Germinal center (tissue), 1 donor: Measurements from ENCODE around the gene SHOC2.

Experiments used
- DNase-seq: peaks from one replicate; pipeline ENCODE4 v3.0.0; 2012; ENCODE audit warnings: mixed read lengths, low spot score

SHOC2 gene

DNA sequence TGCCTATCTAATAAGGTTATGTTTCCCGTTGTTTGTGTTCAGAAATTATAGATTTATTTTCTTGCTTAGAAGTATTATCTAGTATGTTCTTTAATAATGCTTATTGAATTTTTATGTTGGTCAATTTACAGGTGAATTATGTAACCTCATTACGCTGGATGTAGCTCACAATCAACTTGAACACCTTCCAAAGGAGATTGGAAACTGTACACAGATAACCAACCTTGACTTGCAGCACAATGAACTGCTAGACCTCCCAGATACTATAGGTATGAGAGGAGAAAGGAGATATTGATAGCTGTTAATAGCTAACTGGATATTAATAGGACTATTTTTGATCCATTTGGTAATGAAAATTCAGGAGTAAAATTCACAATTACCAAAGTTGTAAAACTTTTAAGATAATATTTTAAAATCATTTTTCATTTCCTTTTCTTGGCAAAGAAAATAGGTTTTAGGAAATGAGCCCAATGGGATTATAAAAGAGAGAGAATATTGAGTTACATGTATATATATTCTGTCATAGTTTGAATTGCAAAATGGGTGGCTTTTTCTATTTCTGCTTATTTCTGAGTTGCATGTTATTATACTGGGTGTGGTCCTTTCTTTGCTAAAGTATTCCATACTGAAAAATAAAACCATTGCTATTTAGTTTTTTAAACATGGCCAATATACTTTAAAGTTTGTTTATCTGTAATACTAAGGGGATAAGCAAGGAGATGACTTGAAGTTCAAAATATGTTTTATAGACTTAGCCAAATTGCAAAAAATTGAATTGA is 66.3 kb downstream of the SHOC2 start:
- no peak for DNase-seq

DNA sequence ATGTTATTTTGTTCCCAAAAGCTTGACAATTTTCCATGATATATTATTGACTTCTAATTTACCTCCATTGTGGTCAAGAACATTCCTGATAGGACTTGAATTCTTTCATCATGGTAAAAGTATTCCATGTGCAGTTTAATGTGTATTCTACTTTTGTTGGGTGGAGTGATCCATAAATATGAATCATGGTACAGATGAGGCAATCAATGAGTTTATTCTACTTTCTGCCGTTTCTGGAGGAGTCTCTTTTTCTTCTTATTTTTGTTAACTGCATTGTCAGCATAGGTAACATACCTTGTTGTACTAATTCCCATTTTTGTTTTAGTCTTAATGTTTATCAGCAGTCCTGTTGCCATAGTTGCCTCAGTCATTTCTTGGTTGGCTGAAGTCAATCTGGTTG is 69.6 kb downstream of the SHOC2 start:
- no peak for DNase-seq

DNA sequence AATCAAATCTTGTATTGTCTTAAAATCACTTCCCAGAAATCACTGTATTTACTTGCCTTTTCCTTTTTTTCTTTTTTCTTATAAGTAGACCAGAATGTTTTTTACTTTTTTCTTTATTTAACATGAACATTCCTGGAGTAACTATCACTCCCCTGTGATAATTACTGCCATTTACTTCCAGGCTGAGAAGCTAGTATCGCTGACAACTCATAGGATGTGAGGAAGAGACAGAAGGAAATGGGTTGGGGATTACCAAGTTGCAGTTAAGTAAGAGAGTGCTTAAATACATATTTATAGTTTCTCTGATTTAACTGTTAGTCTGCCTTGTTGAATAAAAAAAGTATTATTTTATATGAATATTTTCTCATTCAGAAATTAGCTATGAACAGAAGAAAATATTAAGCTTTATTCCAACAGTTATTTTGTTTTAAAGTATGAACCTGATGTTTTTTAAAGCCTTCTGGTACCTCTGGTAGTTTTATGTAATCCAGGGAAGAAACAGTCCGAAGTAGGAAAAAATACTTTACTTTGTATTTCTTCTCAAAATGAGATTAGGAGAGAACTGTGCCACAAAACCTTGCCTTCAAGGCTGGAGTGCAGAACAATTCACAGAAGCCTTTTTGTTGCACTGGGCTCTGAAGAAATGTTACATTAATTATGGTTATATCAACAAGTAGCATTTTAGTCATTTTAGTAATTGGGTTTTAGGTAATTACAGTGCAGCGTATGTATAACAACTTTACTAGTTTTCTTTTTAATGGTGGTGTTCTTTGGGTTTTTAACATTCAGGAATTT is 72.8 kb downstream of the SHOC2 start:
- DNase-seq, result no peak

DNA sequence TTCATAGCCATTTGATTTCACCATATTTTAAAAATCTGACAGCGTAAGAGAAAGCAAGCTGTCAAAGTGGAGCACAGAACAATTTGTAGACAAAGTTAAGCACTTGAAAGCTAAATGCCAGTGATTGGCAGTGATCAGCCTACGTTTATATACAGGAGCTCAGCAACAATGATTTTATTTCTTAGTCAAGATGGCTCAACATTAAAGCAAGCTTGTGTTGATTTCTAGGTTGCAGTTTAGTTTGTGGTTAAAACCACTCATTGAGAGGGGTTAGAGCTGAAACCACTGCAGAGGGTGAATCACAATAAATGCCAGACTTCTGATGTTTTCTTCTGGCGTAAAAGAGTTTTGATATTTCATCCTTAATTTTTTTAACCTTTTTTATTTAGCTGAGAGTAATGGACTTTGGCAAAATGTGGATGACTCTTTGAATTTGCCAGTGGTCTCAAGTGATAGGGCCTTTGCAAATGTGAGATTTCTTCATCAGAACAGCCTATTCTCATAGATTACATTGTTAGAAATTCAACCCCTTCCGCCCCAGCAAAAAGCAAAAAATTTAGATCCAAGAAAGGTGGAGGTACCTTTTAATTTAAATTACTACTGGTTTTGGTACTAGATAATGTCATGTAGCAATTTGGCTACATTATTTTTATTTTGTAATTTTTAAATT is 73.8 kb downstream of the SHOC2 start:
- no peak for DNase-seq

DNA sequence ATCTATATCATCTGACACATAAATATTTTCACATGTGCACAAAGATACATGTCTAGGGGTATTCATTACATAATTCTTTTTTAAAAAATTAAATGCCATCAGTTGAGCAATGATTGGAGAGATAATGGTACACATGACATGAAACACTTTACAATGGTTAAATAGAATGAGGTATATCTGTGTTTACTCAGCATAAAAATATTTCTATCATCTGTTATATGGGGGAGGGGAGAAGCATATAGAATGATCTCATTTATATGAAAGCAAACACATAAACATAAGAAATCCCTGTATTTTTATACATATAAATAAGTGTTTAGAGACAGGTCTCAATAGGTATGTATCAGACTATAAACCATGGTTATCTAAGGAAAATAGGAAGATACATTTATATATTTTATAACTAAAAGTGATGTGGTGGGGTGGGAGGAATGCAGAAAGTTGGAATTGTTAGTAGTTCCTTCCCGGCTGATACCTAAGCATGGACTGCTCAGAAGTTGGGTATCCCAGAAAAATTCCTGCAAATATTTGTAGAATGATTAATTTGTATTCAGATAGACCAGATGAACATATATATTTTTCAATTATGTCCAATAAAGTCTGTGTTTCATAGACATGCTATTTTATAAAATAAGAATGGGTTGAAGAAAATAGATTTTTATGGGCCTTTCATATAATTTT is 75.1 kb downstream of the SHOC2 start:
- DNase-seq, result no peak

DNA sequence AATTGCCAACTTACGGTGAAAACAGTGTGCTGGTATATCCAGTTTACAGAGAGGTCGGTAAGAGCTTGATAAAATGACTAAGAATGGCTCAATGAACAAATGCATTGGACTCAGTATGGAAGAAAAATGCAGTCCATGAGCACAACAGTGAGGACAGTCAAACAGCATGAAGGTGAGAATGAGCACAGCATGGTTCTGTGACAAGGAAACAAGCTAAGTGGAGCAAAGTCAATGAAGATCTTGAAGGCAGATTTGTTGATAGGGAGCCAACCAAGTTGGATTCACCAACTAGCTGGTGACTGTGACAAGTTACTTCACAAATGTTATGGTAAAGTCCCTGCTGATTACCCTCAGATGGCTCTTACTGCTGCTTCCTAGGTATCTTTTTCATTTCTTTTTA is 75.9 kb downstream of the SHOC2 start:
- no peak for DNase-seq

DNA sequence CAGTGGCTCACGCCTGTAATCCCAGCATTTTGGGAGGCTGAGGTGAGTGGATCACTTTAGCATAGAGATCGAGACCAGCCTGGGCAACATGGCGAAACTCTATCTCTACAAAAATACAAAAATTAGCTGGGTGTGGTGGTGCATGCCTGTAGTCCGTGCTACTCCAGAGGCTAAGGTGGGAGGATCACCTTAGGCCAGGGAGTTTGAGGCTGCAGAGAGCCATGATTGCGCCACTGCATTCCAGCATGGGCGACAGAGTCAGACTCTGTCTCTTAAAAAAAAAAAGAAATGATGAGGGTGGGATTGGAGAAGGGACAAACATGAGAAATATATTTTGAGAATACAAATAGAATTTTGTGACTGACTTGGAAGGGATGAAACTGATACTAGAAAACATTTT is 76.9 kb downstream of the SHOC2 start:
- no peak for DNase-seq

DNA sequence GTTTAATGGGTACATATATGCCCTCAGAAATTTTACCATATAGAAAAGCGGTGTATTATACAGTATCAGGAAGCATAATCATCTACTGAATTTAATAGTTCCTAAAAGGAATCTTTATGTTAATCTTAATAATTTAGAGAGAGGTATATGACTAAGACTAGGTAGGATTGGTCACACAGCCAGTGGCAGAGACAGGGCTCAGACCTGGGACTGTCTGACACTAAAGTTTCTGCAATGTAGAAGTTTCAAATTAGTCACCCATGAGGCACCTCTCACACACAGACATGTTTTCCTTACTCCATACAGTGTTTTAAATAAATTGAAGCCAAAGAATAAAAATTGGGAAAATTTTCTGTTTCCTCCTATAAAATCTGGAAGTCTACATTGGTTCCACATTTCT is 84.6 kb downstream of the SHOC2 start:
- no peak for DNase-seq

DNA sequence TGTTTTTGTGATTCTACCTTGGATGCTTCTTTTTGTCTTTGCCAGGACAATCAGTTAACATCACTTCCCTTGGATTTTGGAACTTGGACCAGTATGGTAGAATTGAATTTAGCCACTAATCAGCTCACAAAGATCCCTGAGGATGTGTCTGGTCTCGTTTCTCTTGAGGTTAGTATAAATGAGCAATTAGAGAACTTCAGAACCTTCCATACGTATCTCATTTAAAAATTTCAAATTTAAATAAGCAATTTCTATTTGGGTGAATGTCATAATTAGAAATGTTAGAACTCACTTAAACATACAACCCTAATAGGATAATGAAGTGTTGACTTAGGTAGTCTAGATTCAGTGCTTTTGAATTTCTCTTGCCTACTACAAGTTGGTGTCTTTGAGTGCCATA is 88.1 kb downstream of the SHOC2 start:
- DNase-seq, result no peak

DNA sequence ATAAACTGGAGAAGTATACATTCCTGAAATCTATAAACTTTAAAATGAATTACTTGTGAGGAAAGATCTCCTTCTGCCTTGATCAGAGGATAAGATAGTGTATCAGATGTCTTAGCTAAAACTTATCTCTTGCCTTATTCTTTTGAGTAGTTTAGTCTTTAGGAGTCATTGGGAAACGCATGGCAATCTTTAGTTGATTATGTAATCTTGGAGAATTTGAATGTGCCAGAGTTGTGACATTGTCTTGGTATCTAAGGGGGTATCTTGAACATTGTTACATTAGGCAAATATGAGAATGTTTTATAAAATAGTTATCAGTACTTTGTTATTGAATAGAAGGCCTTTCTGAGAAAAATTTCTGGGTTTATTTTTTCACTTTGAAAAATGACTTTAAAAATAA is 95.8 kb downstream of the SHOC2 start:
- DNase-seq, result no peak

DNA sequence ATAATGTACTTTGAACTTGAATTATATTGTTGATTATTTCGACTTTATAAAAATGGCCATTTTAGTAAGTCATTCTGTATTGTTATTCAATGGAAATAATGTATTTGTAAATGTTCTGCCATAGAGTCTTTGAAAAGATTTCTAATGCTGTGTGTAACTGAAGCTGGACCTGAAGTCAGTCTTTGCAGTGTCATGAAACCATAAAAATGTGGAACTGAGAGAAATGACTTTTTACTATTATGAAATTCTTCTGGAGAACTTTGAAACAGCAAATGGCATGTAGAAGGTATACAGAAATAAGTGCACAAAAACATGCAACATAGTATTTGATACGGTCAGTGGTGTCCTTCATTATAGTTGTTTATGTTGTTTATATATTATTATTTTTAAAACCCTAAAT is 97.7 kb downstream of the SHOC2 start:
- DNase-seq, result no peak

DNA sequence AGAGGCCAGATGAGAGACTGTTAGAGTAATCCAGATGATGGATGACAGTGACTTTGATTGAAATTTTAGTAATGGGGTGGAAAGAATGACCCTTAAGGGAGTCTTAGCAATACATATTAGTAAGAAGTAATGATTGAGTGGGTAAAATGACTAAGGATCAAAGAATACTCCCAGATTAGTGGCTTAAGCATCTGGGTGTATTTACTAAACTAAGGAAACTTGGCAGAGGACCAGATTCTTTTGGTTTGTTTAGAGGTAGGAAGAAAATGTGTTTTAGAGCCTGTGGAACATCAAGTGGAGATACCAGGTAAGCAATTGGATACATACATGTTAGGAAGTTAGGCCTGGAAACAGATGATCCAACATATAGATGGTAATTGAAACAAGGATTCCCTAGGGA is 98.6 kb downstream of the SHOC2 start:
- no peak for DNase-seq

DNA sequence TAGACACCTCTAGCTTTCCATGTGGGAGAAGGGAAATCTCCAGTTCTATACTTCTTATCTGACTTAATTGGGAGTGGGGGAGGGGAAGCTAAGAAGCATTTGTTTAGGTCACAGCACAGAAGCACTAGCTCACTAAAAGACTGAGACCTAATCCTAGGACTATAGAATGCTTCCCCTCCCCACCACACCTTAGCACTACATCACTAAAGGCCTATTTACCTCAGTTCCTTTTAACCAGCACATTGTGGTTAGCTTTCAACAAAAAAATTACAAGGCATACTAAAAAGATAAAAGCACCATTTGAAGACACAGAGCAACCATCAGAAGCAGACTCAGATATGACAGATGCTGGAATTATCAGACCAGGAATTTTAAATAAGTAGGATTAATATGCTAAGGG is 103.7 kb downstream of the SHOC2 start:
- no peak for DNase-seq

DNA sequence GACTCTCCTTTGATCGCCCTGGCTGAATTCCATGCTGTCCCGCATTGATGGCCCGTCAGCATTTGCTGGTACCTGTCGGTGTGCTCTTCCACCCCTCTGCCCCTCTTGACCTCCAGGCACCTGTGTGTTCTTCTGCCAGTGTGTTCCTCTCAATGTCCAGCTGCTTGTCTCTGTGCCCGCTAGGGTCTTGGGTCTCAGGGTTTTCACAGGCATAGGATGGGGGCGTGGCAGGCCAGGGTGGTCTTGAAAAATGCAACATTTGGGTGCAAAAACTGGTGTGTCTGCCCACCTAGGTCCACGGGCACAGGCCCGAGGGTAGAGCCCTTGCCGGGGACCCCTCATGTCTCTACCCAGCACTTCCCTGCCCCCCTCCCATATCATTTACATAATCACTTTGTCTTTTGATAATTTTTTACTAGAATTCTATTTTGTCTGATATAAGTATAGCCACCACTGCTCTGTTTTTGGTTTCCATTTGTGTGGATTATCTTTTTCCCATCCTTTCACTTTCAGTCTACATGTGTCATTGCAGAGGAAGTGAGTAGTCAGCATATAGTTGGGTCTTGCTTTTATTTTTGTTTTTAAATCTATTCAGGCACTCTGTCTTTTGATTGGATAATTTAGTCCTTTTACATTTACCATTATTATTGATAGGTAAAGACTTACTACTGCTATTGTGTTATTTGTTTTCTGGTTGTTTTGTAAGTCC is 110.8 kb downstream of the SHOC2 start:
- DNase-seq, result no peak

DNA sequence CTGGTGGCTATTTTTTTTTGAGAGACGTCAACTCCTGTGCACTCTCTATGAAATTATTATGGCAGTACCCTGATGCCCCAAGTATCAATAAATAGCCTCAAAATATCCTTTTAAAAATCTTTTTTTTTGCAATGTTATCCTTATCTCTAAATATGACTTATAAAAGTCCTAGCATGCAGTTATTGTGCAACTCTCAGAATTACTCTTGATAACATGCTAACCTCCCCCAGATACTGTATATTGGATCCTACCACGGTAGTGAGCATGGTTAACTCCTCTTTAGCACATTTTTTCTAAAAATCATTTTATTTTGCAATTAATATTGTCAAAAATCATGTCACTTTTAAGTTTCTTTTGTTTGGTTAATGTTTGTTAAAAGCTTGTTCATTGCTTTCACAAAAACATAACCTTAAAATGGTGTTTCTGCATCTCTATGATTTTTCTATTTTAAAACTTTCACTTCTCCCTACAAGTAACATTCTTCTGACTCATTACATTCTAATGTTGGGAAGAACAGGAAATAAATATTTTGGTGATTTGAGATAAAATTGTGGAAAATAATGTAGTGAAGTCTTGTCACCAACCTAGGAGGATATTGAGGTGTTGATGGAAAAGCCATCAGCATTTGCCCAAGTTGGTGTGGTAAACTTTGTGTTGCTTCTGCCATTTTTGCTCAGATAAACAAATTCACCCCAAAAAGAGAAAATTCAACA is 115.3 kb downstream of the SHOC2 start:
- no peak for DNase-seq

DNA sequence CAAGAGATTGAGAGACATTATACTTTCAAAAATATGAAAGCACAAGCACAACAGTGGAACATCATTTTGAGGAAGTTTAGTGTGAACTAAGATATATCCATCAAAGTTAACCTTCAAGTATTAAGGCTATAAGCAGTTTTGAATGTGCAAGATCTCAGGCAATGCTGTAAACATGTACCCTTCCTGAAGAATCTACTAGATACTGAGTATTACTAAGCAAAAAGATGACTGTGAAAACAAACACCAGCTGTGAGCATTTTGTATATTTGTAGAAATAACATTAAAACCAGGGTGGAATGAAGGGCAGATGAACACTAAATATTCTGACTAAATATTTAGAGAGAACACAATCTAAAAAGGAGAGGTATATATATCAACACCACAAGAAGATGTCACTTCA is 116.1 kb downstream of the SHOC2 start:
- DNase-seq, result no peak

DNA sequence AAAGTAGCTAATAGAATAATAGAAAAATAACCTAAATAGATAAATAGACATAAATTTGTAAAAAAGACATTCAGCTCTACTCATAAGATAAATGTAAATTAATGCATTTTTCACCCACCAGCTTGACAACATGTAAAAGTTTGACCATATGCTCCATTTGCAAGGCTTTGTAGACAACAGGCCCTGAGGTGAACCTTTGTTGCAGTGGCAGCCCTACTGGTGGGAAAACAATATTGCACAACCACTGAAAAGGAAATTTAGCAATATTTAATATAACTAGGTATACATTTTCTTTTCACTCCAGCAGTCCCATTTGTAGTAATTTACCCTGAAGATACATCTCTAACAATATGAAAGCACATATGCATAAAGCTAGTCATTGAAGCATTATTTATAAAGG is 118.5 kb downstream of the SHOC2 start:
- DNase-seq, result peak; percentile 25

DNA sequence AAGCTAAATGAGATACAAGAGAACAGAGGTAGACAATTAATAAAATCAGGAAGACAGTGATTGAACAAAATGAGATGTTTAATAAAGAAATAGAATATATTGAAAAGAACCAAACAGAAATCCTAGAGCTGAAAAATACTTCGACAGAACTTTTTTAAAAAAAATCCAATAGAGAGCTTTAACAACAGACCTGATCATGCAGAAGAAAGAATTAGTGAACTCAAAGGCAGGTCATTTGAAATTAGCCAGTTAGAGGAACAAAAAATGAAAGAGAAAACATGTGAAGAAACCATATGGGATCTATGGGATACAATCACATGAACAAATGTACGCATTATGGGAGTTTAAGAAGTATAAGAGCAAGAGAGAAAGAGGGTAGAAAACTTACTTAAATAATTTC is 120.1 kb downstream of the SHOC2 start:
- no peak for DNase-seq

DNA sequence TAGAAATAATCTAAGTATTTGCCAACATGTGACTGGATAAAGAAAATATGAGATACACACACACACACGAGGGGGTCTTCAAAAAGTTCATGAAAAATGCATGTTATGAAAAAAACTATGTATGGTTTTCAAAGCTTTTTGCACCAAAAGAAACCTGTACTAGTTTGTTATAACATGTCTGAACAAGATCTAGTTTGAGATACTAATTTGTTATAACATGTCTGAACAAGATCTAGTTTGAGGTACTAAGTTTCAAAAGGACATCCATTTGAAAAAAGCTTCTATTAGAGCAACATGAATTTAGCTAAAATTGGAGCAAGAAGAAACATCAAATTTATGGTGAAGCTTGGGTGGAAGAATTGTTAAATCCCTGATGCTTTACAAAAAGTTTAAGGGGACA is 137.6 kb downstream of the SHOC2 start:
- no peak for DNase-seq
